Upper lobe of right lung (tissue), 1 donor: Measurements from ENCODE around the gene ABLIM2. TPM values are rescaled to one million over a fixed set of nuclear protein-coding genes. Genes with fewer than 3 reads are reported as not detected.
A peak's percentile ranks its signal among the peaks of the same experiment; 100 is the strongest.

Source experiments
- ATAC-seq: fragments of 200-7000 bp; cut with Tn5 transposase; one replicate; pipeline ENCODE4 v1.9.1; 2020; ENCODE audit warnings: mild to moderate bottlenecking, moderate library complexity
- DNase-seq: peaks from one replicate; pipeline ENCODE4 v3.0.0-alpha.2; 2020
- H3K27ac ChIP-seq: fragments of 200-600 bp; one replicate; pipeline ENCODE4 v1.8.0; 2022
- H3K27me3 ChIP-seq: fragments of 200-600 bp; one replicate; pipeline ENCODE4 v1.8.0; 2022; ENCODE audit warnings: mild to moderate bottlenecking
- H3K36me3 ChIP-seq: fragments of 200-600 bp; one replicate; pipeline ENCODE4 v1.8.0; 2022
- H3K4me1 ChIP-seq: fragments of 200-600 bp; one replicate; pipeline ENCODE4 v1.8.0; 2022
- H3K4me3 ChIP-seq: fragments of 200-600 bp; one replicate; pipeline ENCODE4 v1.8.0; 2022; ENCODE audit warnings: mild to moderate bottlenecking
- H3K9me3 ChIP-seq: fragments of 200-600 bp; one replicate; pipeline ENCODE4 v1.8.0; 2022
- CTCF ChIP-seq: fragments of 200-600 bp; IDR thresholded peaks from one replicate; pipeline ENCODE4 v1.8.0; 2022; ENCODE audit warnings: antibody characterized with exemption
- intact Hi-C: fragments of 100-400 bp; cut with DNase I; formaldehyde crosslinking; loops from one replicate; pipeline ENCODE4 v1.11.0; 2022
- total RNA-seq: library from RNA; stranded (reverse); fragmentation: NEBNext Ultra II Directional; extraction: Animal tissue kit (Norgen Biotek cat#: 25700); gene quantifications from one replicate; pipeline ENCODE4 v1.2.1, GENCODE V29; 2021
- donor health status: DM: no; HTN: yes; CAD: no; lungs with severe emphysema.

The ABLIM2 gene
- total RNA-seq, 1 donor from 2014 or later, result 12.7 TPM

- peak; percentile 46 for TF ChIP-seq CTCF
- Histone ChIP-seq H3K36me3 (no peaks in the 10 kb centered on the region), H3K4me3 (no peak overlapping the region), H3K27ac (no peak overlapping the region), H3K4me1 (no peaks in the 10 kb centered on the region), H3K27me3 (no peaks in the 10 kb centered on the region), H3K9me3 (peaks cover 8% of the 10 kb centered on the region)
- no peak for DNase-seq
- intact Hi-C loops, result no loop called here
- ATAC-seq, result no peak
Measured at GRCh38 chr4:8168232-8168631, 9.6 kb upstream of the ABLIM2 start.

- peak; percentile 76 for DNase-seq
- H3K4me3 ChIP-seq, result no peak overlapping the region
- H3K27ac ChIP-seq, result no peak overlapping the region
- no peaks in the 10 kb centered on the region for H3K4me1 ChIP-seq
- ATAC-seq, result peak; percentile 89
- intact Hi-C loops, result no loop called here
- TF ChIP-seq CTCF, result no peak
- H3K36me3 ChIP-seq, result no peaks in the 10 kb centered on the region
- H3K27me3 ChIP-seq, result no peaks in the 10 kb centered on the region
- H3K9me3 ChIP-seq, result peaks cover 8% of the 10 kb centered on the region
Measured at GRCh38 chr4:8167815-8168214, 9.2 kb upstream of the ABLIM2 start.

- peaks cover 8% of the 10 kb centered on the region for H3K9me3 ChIP-seq
- no peak overlapping the region for H3K4me3 ChIP-seq
- H3K4me1 ChIP-seq, result no peaks in the 10 kb centered on the region
- DNase-seq (no peak), ATAC-seq (peak; percentile 40)
- no peak for TF ChIP-seq CTCF
- H3K36me3 ChIP-seq, result no peaks in the 10 kb centered on the region
- no peak overlapping the region for H3K27ac ChIP-seq
- intact Hi-C loops, result no loop called here
- H3K27me3 ChIP-seq, result no peaks in the 10 kb centered on the region
Measured at GRCh38 chr4:8167291-8167690, 8.7 kb upstream of the ABLIM2 start.

GRCh38 chr4:8165374-8165896 is 6.8 kb upstream of the ABLIM2 start:
- DNase-seq (no peak), ATAC-seq (no peak)
- Histone ChIP-seq H3K4me1 (no peaks in the 10 kb centered on the region), H3K36me3 (no peaks in the 10 kb centered on the region), H3K4me3 (no peak overlapping the region), H3K9me3 (peaks cover 8% of the 10 kb centered on the region), H3K27me3 (no peaks in the 10 kb centered on the region), H3K27ac (no peak overlapping the region)
- intact Hi-C loops, result no loop called here
- no peak for TF ChIP-seq CTCF

GRCh38 chr4:8164687-8165086 is 6.1 kb upstream of the ABLIM2 start:
- intact Hi-C loops, result no loop called here
- H3K9me3 ChIP-seq, result peaks cover 8% of the 10 kb centered on the region
- no peaks in the 10 kb centered on the region for H3K36me3 ChIP-seq
- no peak overlapping the region for H3K27ac ChIP-seq
- no peak for TF ChIP-seq CTCF
- ATAC-seq, result no peak
- no peak overlapping the region for H3K4me3 ChIP-seq
- DNase-seq, result no peak
- H3K4me1 ChIP-seq, result peaks cover 5% of the 10 kb centered on the region
- H3K27me3 ChIP-seq, result no peaks in the 10 kb centered on the region

- intact Hi-C loops, result no loop called here
- TF ChIP-seq CTCF, result no peak
- no peaks in the 10 kb centered on the region for H3K27me3 ChIP-seq
- no peaks in the 10 kb centered on the region for H3K36me3 ChIP-seq
- no peak for DNase-seq
- no peak for ATAC-seq
- H3K27ac ChIP-seq, result no peak overlapping the region
- H3K4me1 ChIP-seq, result peaks cover 8% of the 10 kb centered on the region
- H3K4me3 ChIP-seq, result no peak overlapping the region
- peaks cover 8% of the 10 kb centered on the region for H3K9me3 ChIP-seq
Measured at GRCh38 chr4:8164194-8164565, 5.6 kb upstream of the ABLIM2 start.
